HTR-8/SVneo (cell line): ENCODE measurements around the gene SKA3.
"Not testable (repeated sequence)": the region's sequence is repeated elsewhere in the genome, so short reads cannot be mapped to it uniquely, and the experiment has no call there.

Experiments used
- DNase-seq: peaks from one replicate; pipeline ENCODE4 v3.0.0; 2011; ENCODE audit warnings: low spot score, mixed read lengths; ENCODE audit not compliant: insufficient read length
- FAIRE-seq: peaks from 2 replicates; lab custom pipeline; 2011; peaks lifted over from hg19 to GRCh38; lab: Jason Lieb, UNC

The SKA3 gene

DNA sequence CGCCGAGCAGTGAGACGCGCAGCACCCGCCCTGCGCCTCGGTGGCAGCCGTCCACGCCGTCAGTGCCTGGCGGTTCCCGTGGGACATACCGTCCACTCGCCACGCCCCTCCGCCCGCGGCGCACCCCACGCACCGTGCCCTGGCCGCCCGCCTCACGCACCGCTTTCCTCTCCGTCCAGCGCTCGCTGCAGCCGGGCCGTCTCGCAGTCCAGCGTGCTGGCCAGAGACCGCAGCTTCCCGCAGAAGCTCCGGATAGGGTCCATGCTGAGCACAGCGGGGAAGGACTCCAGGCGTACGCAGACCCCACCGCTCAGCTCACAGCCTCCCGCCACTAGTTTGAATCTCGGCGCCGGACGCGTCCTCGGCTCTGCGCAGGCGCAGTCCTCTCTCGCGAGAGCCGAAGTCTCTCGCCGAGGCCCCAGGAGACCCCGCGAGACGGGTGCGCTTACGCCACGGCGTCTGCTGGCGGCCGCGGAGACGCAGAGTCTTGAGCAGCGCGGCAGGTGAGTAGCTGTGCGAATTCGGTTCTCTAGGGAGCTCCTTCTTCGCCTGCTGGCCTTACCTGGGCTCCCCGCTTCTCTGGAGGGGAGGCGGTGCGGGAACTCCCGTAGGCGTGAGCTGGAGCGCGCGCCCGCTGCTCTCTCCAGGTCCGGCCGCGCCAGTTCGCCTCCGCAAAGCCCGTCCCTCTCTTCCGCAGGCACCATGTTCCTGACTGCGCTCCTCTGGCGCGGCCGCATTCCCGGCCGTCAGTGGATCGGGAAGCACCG, at the start of gene SKA3, which contains the start of gene MRPL57:
Gene SKA3, minus strand, starts transcription at position 338 of the 767 bp plus-strand sequence. Its CDS starts 75 bp downstream, at position 263.
Gene MRPL57, plus strand, starts transcription at position 444 of the 767 bp plus-strand sequence. Its CDS starts 259 bp downstream, at position 703.
- FAIRE-seq: no peak
- peak; percentile 84 for DNase-seq

DNA sequence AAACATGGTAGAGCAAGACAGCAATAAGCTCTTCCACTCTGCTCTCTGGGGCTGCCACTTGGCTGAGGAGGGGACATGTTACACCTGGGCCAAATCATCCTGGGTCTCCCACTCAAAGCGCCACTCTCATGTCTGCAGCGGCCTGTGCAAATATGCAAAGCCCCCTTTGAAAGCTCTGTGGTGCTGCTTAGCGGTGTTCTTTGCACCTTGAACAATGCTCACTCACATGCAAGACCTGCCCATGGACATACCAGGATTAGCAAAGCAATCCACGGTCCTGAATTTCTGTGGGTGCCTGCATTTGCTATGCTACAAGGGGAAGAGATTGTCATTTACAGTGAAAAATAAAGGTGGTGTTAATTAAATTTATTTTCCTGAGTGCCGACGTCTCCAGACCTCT, 48.7 kb upstream of the SKA3 start:
- FAIRE-seq: no peak
- no peak for DNase-seq

DNA sequence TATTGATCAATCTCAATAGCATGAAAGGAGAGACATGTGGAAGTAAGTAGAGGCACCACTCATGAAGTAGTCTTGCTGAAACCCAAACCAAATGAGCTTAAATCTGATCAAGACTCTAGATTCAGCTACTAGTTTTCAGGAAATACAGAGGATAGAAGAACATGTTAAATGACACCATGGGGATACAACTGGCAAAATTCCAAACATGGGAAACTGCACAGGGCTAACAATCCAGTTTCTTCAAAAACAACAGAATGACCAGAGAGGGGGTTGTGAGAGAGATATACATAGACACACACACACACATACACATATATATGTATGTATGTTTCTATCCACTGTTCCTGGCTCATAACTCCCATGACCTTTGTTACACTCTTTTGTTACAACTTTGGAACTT, 44.9 kb upstream of the SKA3 start:
- FAIRE-seq (no peak), DNase-seq (no peak)

DNA sequence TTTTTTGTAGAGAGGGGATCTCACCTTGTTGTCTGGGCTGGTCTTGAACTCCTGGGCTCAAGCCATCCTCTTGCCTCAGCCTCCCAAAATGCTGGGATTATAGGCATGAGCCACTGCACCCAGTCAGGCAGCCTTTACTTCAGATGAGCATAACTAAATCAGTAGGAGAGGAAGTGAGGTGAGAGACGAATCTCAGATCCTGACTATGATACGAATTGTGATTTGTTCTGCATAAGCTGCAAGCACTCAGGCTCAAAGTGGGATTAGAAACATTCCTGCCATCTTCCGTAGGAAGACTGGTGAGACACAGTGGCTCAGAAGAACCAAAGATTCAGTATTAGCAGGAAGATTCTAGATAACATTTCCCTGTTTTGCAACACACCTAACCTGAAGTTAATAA, 43.4 kb upstream of the SKA3 start:
- FAIRE-seq, DNase-seq: not testable (repeated sequence)

DNA sequence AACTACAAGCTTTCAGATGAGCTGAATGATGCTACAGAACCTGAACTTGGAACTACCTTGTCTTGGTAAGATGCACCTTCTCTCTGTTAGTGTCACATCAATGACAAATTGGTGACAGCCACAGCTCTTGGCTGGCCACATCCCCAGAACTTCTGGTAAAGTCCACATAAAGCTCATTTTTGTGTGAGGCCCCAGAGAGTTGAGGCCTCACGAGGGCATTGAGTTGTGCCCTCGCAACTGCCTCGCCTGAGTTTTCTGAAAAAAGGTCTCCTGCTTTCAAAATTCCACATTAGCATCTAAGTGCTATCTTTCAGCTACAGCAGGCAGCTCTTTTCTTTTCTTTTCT, 42.7 kb upstream of the SKA3 start:
- no peak for DNase-seq
- FAIRE-seq: no peak

DNA sequence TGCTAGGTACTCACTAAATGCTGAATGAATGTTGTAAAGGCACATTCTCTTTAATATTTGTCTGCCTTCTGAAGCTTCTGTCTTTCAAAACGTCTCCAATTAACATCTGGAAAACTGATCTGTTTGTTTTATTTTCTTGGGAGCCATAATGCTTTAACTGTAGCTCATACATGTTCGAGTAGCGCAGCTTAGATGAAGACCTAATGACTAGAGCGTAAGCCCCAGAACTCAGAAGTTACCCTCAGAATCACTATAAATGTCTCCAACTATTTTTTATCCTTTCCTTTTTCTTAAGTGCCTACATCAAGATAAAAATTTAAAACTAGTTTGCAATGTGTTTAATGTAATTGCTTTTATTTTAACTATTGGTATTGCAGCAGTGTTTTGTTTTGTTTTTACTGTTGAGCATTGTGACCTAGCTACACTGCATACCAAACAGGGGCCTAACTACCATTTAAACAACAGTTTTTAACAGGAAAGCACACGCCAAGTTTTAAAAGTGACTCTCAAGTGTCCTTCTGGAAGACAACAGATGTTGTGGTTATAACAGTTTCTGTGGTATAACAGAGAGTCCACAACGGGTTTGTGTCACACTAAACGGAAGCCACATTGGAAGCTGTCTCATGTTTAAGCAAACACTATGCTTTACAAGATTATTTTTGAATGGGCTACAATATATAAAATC, 42.1 kb upstream of the SKA3 start:
- FAIRE-seq (no peak), DNase-seq (no peak)

DNA sequence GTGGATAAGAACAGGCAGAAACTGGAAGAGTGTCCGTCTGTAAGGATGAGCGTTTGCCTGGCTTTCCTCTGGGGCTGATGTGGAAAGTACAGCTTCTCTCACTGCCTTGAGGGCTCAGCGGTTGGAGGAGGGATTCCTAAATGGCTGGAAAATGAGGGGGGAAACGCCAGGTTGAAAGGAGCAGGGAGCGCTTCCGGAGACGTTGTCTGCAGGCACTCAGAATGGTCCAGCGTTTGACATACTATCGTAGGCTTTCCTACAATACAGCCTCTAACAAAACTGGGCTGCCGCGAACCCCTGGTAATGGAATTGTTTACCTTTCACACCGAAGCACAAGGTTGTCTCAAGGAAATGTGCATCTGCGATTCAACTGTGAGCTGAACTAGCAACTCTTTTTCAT, 40.0 kb upstream of the SKA3 start:
- no peak for DNase-seq
- no peak for FAIRE-seq

DNA sequence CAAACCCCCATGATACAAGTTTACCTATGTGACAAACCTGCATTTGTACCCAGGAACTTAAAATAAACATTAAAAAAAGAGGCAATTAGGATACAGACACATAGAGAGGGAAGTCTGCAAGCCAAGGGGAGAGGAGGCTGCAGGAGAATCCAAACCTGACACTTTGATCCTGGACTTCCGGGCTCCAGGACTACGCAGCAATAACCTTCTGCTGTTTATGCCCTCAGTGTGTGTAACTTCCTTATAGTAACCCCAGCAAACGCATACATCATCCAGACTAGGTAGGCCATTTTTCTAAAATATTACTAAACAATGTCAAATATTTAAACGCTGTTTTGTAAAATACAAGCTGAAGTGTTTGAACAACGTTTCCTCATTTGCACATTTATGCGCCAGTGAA, 39.1 kb upstream of the SKA3 start:
- FAIRE-seq, DNase-seq: not testable (repeated sequence)

DNA sequence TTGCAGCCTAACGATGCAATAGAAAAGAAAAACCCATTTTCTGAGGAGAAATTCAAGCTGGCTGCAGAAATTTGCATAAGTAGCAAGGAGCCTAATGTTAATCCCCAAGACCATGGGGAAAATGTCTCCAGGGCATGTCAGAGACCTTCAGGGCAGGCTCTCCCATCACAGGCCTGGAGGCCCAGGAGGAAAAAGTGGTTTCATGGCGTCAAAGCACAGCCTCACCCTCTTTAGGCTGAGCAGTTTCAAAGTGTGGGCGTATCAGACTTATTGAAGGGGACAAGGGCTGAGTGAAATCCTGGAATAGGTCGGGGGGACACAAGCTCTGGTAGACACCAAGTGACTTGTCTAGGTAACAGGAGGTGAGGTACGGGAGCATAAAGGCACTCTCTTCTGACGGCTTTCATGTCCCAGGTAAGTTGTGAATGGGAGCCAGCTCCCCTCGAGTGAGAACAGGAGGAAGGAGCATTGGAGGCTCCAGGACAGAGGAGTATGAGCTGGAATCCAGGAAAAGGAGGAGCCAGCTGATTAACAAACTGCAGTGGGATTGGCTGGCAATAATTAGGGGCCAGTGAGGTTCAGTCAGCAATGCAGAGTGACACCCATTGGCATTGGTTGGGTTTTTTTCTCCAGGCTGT, 35.9 kb upstream of the SKA3 start:
- FAIRE-seq (no peak), DNase-seq (no peak)

DNA sequence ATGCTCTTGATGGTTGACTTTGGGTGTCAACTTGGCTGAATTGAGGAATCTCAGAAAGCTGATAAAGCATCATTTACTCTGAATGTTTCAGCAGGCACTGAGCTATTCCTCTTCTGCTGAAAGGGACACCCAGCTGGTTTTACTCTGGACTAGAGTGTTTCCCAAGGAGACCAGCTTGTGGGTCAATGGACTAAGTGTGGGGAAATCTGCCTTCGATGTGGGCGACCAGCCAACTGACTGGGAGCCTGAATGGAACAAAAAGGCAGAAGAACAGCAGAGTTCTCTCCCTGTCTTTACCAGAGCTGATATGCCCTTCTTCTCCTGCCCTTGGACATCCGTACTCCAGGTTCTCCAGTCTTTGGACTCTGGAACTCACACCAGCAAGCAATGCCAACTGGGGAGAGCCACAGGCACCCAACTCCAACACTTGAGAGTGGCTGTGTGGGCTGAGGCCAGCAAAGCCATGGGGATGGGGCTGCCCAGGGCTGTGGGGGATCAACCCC, 32.4 kb upstream of the SKA3 start:
- no peak for FAIRE-seq
- DNase-seq: no peak

DNA sequence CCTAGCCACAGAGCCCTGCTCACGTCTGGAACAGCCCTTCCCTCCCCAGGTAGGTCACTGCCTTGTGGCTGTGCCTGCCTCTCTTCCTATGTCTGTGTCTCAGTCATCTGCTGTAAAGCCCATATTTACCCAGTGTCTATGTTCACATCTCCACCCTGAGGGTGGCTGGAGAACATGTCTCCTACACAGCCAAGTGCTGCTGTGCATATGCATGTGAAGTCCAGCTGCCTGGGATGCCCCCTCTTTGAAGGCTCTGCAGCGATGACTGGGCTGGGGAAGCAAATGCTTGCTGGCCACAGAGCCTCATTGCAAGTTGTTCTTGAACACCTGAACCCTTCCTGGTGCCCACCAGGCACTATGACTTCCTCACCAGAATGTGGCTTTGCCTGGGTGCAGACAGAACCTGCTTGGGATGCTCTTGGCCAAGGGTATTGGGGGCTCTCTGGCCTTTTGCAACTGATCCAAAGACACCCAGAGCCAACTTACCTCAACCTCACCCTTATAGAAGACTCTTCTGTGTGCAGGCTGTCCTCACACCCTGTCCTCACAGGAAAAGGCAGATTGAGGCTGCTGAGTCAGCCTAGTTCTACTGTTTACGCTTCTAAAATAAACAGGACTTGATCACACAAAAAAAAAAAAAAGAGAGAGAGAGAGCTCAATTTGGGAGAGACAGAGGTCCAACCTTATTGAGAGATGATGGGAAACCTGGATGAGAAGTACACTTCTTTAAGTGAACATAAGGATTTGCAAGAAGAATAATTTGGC, 26.6 kb upstream of the SKA3 start:
- FAIRE-seq (no peak), DNase-seq (no peak)

DNA sequence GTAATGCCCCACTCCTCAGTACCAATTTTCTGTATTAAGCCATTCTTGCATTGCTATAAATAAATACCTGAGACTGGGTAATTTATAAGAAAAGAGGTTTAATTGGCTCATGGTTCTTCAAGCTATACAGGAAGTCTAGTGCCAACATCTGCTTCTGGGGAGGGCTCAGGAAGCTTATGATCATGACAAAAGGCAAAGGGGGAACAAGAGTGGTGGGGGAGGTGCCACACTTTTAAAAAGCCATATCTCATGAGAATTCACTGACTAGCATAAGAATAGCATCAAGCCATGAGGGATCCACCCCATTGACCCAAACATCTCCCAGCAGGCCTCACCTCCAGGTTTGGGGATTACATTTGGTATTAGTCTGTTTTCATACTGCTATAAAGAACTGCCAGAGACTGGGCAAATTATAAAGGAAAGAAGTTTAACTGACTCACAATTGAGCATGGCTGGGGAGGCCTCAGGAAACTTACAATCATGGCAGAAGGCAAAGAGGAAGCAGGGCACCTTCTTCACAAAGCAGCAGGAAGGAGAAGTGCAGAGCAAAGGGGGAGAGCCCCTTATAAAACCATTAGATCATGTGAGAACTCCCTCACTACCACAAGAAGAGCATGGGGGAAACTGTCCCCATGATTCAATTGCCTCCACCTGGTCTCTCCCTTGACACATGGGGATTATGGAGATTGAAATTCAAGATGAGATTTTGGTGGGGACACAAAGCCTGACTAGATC, 25.3 kb upstream of the SKA3 start:
- not testable (repeated sequence) for DNase-seq, FAIRE-seq

DNA sequence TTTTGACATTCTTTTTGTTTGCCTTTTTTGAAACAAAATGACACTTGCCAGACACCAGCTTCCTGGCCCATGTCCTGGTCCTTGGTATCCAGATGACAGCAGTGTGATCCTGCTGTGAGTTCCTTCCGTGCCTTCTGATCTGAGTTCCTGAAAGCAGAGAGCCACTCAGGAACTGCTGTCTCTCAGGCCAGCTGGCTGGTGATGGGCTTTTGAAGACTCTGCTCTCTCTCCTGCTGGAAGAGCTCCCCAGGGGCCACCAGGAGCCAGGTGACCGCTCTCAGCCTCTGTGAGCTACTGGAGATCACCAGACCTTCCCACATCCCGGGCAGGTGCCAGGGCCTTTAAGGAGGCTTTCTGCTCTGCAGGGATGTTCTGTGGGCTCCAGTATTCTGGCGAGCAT, 22.0 kb upstream of the SKA3 start:
- not testable (repeated sequence) for FAIRE-seq

DNA sequence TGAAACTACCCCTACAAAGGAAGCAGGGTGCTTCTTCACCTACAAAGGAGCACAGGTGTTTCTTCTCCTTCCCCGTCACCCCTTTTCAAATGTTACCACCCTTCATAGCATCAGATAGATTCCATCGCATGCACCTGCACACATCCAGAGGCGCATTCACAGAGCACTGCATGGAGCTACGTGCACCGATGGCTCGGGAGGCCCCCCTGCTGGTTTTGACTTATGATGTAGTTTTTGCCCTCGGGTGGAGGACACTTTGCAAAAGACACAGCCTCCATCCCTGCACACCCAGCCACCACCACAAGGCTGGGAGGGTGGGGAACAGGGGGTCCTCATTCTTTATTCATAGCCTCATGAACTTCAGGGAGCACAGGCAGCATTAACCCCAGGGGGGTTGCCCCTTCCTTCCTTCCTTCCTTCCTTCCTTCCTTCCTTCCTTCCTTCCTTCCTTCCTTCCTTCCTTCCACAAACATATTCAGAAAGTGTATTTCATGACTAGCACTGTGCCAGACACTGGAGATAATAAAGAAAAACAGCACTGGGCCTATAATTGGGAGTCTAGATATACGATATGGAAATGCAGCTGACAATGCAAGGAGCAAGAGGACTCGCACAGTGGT, 21.4 kb upstream of the SKA3 start:
- FAIRE-seq, DNase-seq: not testable (repeated sequence)

More for the DNA sequence above, 22.0 kb upstream of the SKA3 start:
- not testable (repeated sequence) for DNase-seq

DNA sequence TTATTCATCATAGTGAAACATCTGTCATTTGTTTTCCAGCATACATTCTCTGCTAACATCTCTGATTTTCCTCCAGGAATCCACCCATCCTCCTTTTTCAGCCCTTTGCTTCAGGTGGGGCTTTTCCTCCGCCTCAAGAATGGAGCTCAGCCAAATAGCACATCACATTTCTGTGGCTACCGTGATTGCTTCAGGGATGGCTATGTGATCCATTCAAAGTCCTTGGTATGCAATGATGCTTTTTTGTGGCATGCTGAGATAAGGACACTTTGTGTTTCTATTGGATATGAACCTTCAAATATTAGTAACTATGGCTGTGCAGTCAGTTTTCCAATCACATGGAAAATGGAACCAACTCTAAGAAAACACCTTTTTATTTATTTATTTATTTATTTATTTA, 18.4 kb upstream of the SKA3 start:
- not testable (repeated sequence) for DNase-seq, FAIRE-seq

DNA sequence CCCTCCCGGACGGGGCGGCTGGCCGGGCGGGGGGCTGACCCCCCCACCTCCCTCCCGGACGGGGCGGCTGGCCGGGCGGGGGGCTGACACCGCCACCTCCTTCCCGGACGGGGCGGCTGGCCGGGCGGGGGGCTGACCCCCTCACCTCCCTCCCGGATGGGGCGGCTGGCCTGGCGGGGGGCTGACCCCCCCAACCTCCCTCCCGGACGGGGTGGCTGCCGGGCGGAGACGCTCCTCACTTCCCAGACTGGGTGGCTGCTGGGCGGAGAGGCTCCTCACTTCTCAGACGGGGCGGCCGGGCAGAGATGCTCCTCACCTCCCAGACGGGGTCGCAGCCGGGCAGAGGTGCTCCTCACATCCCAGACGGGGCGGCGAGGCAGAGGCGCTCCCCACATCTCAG, 10.1 kb upstream of the SKA3 start:
- DNase-seq, FAIRE-seq: not testable (repeated sequence)

DNA sequence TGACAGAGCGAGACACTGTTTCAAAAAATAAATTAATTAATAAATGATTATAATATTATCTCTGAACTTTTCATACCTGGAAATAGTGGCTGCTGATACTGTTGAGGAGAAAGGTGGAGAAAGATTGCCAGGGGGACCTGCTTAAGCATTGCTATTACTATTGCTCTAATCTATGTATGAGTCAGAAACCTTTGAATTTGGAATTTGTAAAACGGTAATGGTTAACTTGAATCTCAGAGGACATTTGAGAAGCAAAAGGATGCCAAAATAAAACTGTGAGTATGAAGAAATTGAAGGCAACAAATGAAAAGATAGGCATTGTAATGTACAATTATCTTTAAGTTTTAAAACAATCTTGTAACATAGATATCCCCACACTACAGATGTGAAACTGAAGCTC, 5.3 kb upstream of the SKA3 start:
- DNase-seq: no peak
- no peak for FAIRE-seq

DNA sequence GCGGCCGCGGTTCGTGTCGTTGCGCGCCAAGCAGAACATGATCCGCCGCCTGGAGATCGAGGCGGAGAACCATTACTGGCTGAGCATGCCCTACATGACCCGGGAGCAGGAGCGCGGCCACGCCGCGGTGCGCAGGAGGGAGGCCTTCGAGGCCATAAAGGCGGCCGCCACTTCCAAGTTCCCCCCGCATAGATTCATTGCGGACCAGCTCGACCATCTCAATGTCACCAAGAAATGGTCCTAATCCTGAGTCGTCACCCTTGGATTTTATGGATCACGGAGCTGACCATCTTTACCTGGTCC, 581 bp upstream of the SKA3 start:
- DNase-seq (no peak), FAIRE-seq (no peak)

DNA sequence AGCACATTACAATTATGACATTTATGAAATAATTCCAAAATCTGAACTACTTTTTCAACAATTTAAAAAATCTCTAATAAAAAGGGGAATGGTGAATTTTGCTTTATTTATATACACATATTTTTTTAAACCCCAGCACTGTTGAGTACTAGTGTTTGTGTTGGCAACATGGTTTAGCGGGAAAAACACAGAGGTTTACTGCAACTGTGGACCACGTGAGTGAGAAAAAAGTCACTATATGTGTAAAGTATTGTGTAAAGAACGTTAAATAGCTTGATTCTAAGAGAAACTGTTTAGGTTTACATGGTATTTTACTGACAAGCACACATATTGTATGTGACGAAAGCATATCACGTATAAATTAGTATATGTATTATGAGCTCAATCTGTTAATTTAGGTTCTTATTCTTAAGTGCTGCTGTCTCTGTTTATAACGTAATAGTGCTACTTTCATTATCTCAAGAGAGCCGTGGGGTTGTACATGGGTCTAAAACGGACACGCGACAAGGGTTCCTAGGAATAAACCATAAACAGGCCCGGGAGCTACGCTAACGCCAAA, 617 bp downstream of the SKA3 start:
- FAIRE-seq: no peak

More for the DNA sequence above, 617 bp downstream of the SKA3 start:
- no peak for DNase-seq
